NCI-H2107 treated with DMSO at 0.1 percent for 48 hours (cell line): ENCODE data around the gene FAM204A.

Source experiments
- DNase-seq: peaks from one replicate; lab custom pipeline; 2025; ENCODE audit not compliant: unreplicated experiment; lab: John Stamatoyannopoulos, UW

FAM204A gene

GRCh38 chr10:118251791-118252190, 90.3 kb downstream of the FAM204A start:
- no peak for DNase-seq

DNA sequence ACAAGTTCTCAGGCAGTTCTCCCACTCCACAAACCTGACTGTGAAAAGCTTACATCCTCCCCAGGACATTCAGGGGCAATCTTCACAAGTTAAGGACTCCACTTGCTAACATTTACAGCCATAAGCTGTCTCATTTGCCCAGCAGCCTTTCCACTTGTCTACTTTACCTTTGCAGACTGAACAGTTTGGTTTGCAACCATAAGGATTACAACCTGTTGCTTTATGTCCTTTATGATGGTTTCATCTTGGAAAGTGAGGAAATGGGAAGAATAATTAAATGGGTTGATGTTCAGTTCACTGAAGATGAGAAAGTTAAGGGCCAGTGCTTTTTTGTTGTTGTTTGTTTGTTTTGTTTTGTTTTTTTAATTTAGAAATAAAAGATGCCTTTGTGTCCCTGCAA, 92.4 kb downstream of the FAM204A start:
- no peak for DNase-seq
